PC-9 (cell line): ENCODE measurements around the gene RAP2A. TPM values are rescaled to one million over a fixed set of nuclear protein-coding genes. Genes with fewer than 3 reads are reported as not detected.

Experiments
- BruUV-seq: library from RNA; stranded (reverse); fragments of 400-500 nt; replicated peaks from 2 replicates; lab custom pipeline; 2021; lab: Mats Ljungman, UMichigan
- CTCF ChIA-PET: fragments of 300-600 bp; sonication (Branson Sonifier 250); formaldehyde crosslinking; loops from one replicate; lab custom pipeline; 2022; ENCODE audit warnings: antibody characterized with exemption; lab: Charles Lee
- POLR2A ChIA-PET: fragments of 300-600 bp; sonication (Branson Sonifier 250); formaldehyde crosslinking; loops from one replicate; lab custom pipeline; 2022; ENCODE audit warnings: antibody characterized with exemption; ENCODE audit not compliant: unreplicated experiment; lab: Charles Lee
- DNase-seq, 2 experiments: peaks; one replicate each; pipeline versions ENCODE4 v3.0.0 to v3.0.0-alpha.2; 2015 to 2022; ENCODE audit warnings: mixed read lengths in 1 of 2
- H2AFZ ChIP-seq: fragments of 200-600 bp; sonication (generic); 2 replicates; pipeline ENCODE4 v1.8.1; 2017; ENCODE audit warnings: antibody characterized with exemption
- H3F3A ChIP-seq: fragments of 200-600 bp; sonication (generic); 2 replicates; pipeline ENCODE4 v1.8.1; 2017; ENCODE audit warnings: antibody characterized with exemption, mild to moderate bottlenecking, low read depth; ENCODE audit not compliant: insufficient read depth
- H3K27ac ChIP-seq: fragments of 200-600 bp; sonication (generic); 2 replicates; pipeline ENCODE4 v1.6.1; 2016; ENCODE audit warnings: mixed run types
- H3K27me3 ChIP-seq: fragments of 200-600 bp; sonication (generic); 2 replicates; pipeline ENCODE4 v1.6.1; 2016; ENCODE audit warnings: low read depth, mixed run types; ENCODE audit not compliant: insufficient read depth
- H3K36me3 ChIP-seq: fragments of 200-600 bp; sonication (generic); 2 replicates; pipeline ENCODE4 v1.6.1; 2016; ENCODE audit warnings: low read depth, mixed run types
- H3K4me1 ChIP-seq: fragments of 200-600 bp; sonication (generic); replicated peaks from 2 replicates; pipeline ENCODE4 v1.6.1; 2016; ENCODE audit warnings: mixed run types; ENCODE audit not compliant: insufficient read depth
- H3K4me2 ChIP-seq: fragments of 200-600 bp; sonication (generic); 2 replicates; pipeline ENCODE4 v1.6.1; 2017; ENCODE audit warnings: mixed run types
- H3K4me3 ChIP-seq: fragments of 200-600 bp; sonication (generic); 2 replicates; pipeline ENCODE4 v1.6.1; 2016; ENCODE audit warnings: mixed run types
- H3K79me2 ChIP-seq: fragments of 200-600 bp; sonication (generic); 2 replicates; pipeline ENCODE4 v1.6.1; 2017; ENCODE audit warnings: low read depth, mixed run types
- H3K9me2 ChIP-seq: fragments of 200-600 bp; sonication (generic); 2 replicates; pipeline ENCODE4 v1.8.1; 2017; ENCODE audit warnings: mild to moderate bottlenecking; ENCODE audit not compliant: insufficient read depth
- H3K9me3 ChIP-seq: fragments of 200-600 bp; sonication (generic); 2 replicates; pipeline ENCODE4 v1.8.1; 2016; ENCODE audit warnings: low read depth; ENCODE audit not compliant: insufficient read depth
- H4K20me1 ChIP-seq: fragments of 200-600 bp; sonication (generic); 2 replicates; pipeline ENCODE4 v1.8.1; 2017; ENCODE audit not compliant: insufficient read depth
- EZH2 ChIP-seq: fragments of 200-600 bp; sonication (generic); IDR thresholded peaks from 2 replicates; pipeline ENCODE4 v1.8.0; 2017; ENCODE audit warnings: antibody characterized with exemption, low read depth
- intact Hi-C: fragments of 100-400 bp; cut with micrococcal nuclease; formaldehyde crosslinking; loops from one replicate; pipeline ENCODE4 v1.10.0; 2022; ENCODE audit not compliant: unreplicated experiment
- total RNA-seq: library from RNA; stranded (reverse); gene quantifications from 2 replicates; pipeline ENCODE4 v1.2.3, GENCODE V29; 2021
- TF ChIP-seq, protein P1 (sequence below): fragments of 200-600 bp; sonication (generic); conservative IDR thresholded peaks from 2 replicates; pipeline ENCODE4 v1.6.1; 2017; ENCODE audit warnings: mixed run types, antibody characterized with exemption, mild to moderate bottlenecking, moderate library complexity

The RAP2A gene
- total RNA-seq, 1 experiment from 2014 or later = 21.5 TPM

GRCh38 chr13:97426695-97427094 lies 7.3 kb upstream of the RAP2A start:
- no peaks in the 10 kb centered on the region for H3K9me3 ChIP-seq
- no peak for TF ChIP-seq EZH2
- TF ChIP-seq, protein P1, sequence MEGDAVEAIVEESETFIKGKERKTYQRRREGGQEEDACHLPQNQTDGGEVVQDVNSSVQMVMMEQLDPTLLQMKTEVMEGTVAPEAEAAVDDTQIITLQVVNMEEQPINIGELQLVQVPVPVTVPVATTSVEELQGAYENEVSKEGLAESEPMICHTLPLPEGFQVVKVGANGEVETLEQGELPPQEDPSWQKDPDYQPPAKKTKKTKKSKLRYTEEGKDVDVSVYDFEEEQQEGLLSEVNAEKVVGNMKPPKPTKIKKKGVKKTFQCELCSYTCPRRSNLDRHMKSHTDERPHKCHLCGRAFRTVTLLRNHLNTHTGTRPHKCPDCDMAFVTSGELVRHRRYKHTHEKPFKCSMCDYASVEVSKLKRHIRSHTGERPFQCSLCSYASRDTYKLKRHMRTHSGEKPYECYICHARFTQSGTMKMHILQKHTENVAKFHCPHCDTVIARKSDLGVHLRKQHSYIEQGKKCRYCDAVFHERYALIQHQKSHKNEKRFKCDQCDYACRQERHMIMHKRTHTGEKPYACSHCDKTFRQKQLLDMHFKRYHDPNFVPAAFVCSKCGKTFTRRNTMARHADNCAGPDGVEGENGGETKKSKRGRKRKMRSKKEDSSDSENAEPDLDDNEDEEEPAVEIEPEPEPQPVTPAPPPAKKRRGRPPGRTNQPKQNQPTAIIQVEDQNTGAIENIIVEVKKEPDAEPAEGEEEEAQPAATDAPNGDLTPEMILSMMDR = no peak
- H2AFZ ChIP-seq = no peak overlapping the region
- POLR2A ChIA-PET = no interaction called here
- intact Hi-C loops = no loop called here
- no peak overlapping the region for H3K4me2 ChIP-seq
- H3K27me3 ChIP-seq = no peaks in the 10 kb centered on the region
- no peaks in the 10 kb centered on the region for H3F3A ChIP-seq
- H4K20me1 ChIP-seq = no peaks in the 10 kb centered on the region
- H3K4me1 ChIP-seq = peaks cover 3% of the 10 kb centered on the region
- H3K79me2 ChIP-seq = peaks cover 2% of the 10 kb centered on the region; the same call in 1 of the 2 replicates
- no peaks in the 10 kb centered on the region for H3K9me2 ChIP-seq
- CTCF ChIA-PET = no interaction called here
- H3K36me3 ChIP-seq = no peaks in the 10 kb centered on the region
- no TSS peak for BruUV-seq
- no peak overlapping the region for H3K27ac ChIP-seq
- no peak for DNase-seq
- H3K4me3 ChIP-seq = no peak overlapping the region

- ChIA-PET CTCF (no interaction called here), POLR2A (no interaction called here)
- Histone ChIP-seq H3K4me3 (no peak overlapping the region), H3K79me2 (peaks cover 7% of the 10 kb centered on the region; the same call in 1 of the 2 replicates), H3K36me3 (no peaks in the 10 kb centered on the region), H3K27me3 (no peaks in the 10 kb centered on the region), H3K27ac (no peak overlapping the region), H3K9me3 (no peaks in the 10 kb centered on the region), H3F3A (peaks cover 9% of the 10 kb centered on the region), H3K4me1 (peaks cover 9% of the 10 kb centered on the region), H3K9me2 (no peaks in the 10 kb centered on the region), H3K4me2 (no peak overlapping the region), H2AFZ (no peak overlapping the region), H4K20me1 (no peaks in the 10 kb centered on the region)
- no TSS peak for BruUV-seq
- intact Hi-C loops = loop anchor here (10.0 kb wide), 1 partner anchor 145 kb away; no protein-coding TSS in a partner anchor
- DNase-seq = no peak
- TF ChIP-seq, protein P1 = no peak
- TF ChIP-seq EZH2 = no peak
These were observed 4.3 kb upstream of the RAP2A start for GRCh38 chr13:97429681-97430081.

GRCh38 chr13:97430296-97430695 lies 3.7 kb upstream of the RAP2A start:
- intact Hi-C loops = loop anchor here (10.0 kb wide), 1 partner anchor 145 kb away; no protein-coding TSS in a partner anchor

More at GRCh38 chr13:97430296-97430695, 3.7 kb upstream of the RAP2A start:
- TF ChIP-seq, protein P1 = no peak
- no peak for TF ChIP-seq EZH2
- Histone ChIP-seq H3F3A (peaks cover 12% of the 10 kb centered on the region), H3K27me3 (no peaks in the 10 kb centered on the region), H3K9me3 (no peaks in the 10 kb centered on the region), H3K27ac (no peak overlapping the region), H3K4me3 (no peak overlapping the region), H3K36me3 (no peaks in the 10 kb centered on the region), H3K79me2 (peaks cover 12% of the 10 kb centered on the region; the same call in 1 of the 2 replicates), H4K20me1 (no peaks in the 10 kb centered on the region), H2AFZ (no peak overlapping the region), H3K4me2 (no peak overlapping the region), H3K9me2 (no peaks in the 10 kb centered on the region), H3K4me1 (peaks cover 13% of the 10 kb centered on the region)
- ChIA-PET CTCF (no interaction called here), POLR2A (no interaction called here)
- no TSS peak for BruUV-seq
- DNase-seq = no peak
